ENCODE measurements around the gene ADPGK.
"Not testable (repeated sequence)": the region's sequence is repeated elsewhere in the genome, so short reads cannot be mapped to it uniquely, and the experiment has no call there.

Gene ADPGK

GRCh38 chr15:72818632-72819031 is 35.1 kb upstream of the ADPGK start:
- H3K9me3 ChIP-seq (ENCODE audit: insufficient read depth, low read length), result peaks cover 5% of the 10 kb centered on the region; the same call in 1 of the 2 replicates
- no peak overlapping the region for H3K9ac ChIP-seq (ENCODE audit: insufficient read length, low read depth)
- TF ChIP-seq SUZ12 (IDR thresholded peaks at IDR 0.05; ENCODE audit: extremely low read depth, insufficient read depth, insufficient read length), result no peak
- TF ChIP-seq YY1 (IDR thresholded peaks at IDR 0.05; ENCODE audit: insufficient read depth, insufficient read length), result no peak
- no peak for TF ChIP-seq ZNF274 (IDR thresholded peaks at IDR 0.05; ENCODE audit: low read depth, low read length)
- DNase-seq (ENCODE audit: low read depth, low spot score), result no peak
- no peaks in the 10 kb centered on the region for H3K36me3 ChIP-seq (ENCODE audit: insufficient read depth, insufficient read length, low read length)
- no peak overlapping the region for H3K4me3 ChIP-seq (ENCODE audit: insufficient read length, low read depth)
- peaks cover 6% of the 10 kb centered on the region for H3K4me1 ChIP-seq (ENCODE audit: insufficient read depth, insufficient read length)
- no peaks in the 10 kb centered on the region for H3K27me3 ChIP-seq (ENCODE audit: insufficient read depth, insufficient read length)

DNA sequence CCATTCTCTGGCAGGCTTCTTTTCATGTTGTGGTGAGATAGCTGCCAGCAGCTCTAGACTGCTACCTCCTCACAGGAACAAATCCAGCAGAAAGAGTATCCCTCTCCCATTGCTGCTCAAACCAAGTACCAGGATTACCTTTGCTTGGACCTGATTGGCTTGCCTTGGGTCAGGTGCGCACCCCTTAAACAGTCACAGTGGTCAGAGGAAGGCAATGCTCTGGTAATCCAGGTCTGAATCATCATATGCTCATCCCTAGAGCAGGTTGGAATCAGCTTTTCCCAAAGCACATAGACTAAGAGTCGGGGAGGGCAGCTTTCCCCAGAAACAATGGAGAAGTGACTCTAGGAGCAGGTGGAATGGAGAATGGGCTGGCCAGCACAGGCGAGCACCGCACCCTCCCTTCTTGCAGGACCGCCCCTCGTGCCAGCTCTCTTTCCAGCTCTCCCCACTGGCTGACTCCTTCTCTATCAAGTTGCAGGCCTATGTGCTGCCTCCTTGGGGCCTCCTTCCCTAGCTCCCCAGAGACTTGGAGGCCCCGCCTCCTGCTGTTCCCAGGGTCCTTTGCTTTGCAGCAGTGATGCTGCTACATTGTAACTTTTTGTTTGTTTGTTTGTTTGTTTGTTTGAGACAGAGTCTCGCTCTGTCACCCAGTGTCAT is 29.9 kb upstream of the ADPGK start:
- Histone ChIP-seq H3K4me1 (ENCODE audit: insufficient read depth, insufficient read length) (peaks cover 3% of the 10 kb centered on the region), H3K36me3 (ENCODE audit: insufficient read depth, insufficient read length, low read length) (no peaks in the 10 kb centered on the region), H3K4me3 (ENCODE audit: insufficient read length, low read depth) (no peak overlapping the region), H3K9ac (ENCODE audit: insufficient read length, low read depth) (no peak overlapping the region), H3K9me3 (ENCODE audit: insufficient read depth, low read length) (peaks cover 14% of the 10 kb centered on the region; the same call in 1 of the 2 replicates), H3K27me3 (ENCODE audit: insufficient read depth, insufficient read length) (no peaks in the 10 kb centered on the region)
- no peak for DNase-seq (ENCODE audit: low read depth, low spot score)
- TF ChIP-seq YY1 (IDR thresholded peaks at IDR 0.05; ENCODE audit: insufficient read depth, insufficient read length), result no peak
- no peak for TF ChIP-seq SUZ12 (IDR thresholded peaks at IDR 0.05; ENCODE audit: extremely low read depth, insufficient read depth, insufficient read length)
- no peak for TF ChIP-seq ZNF274 (IDR thresholded peaks at IDR 0.05; ENCODE audit: low read depth, low read length)

- H3K4me3 ChIP-seq (ENCODE audit: insufficient read length, low read depth), result no peak overlapping the region
- no peak for DNase-seq (ENCODE audit: low read depth, low spot score)
- H3K27me3 ChIP-seq (ENCODE audit: insufficient read depth, insufficient read length), result no peaks in the 10 kb centered on the region
- no peaks in the 10 kb centered on the region for H3K4me1 ChIP-seq (ENCODE audit: insufficient read depth, insufficient read length)
- no peak for TF ChIP-seq ZNF274 (IDR thresholded peaks at IDR 0.05; ENCODE audit: low read depth, low read length)
- TF ChIP-seq SUZ12 (IDR thresholded peaks at IDR 0.05; ENCODE audit: extremely low read depth, insufficient read depth, insufficient read length), result no peak
- no peak for TF ChIP-seq YY1 (IDR thresholded peaks at IDR 0.05; ENCODE audit: insufficient read depth, insufficient read length)
- H3K9me3 ChIP-seq (ENCODE audit: insufficient read depth, low read length), result peaks cover 22% of the 10 kb centered on the region; the same call in 1 of the 2 replicates
- no peak overlapping the region for H3K9ac ChIP-seq (ENCODE audit: insufficient read length, low read depth)
- no peaks in the 10 kb centered on the region for H3K36me3 ChIP-seq (ENCODE audit: insufficient read depth, insufficient read length, low read length)
Measured at GRCh38 chr15:72809329-72809728, 25.8 kb upstream of the ADPGK start.

DNA sequence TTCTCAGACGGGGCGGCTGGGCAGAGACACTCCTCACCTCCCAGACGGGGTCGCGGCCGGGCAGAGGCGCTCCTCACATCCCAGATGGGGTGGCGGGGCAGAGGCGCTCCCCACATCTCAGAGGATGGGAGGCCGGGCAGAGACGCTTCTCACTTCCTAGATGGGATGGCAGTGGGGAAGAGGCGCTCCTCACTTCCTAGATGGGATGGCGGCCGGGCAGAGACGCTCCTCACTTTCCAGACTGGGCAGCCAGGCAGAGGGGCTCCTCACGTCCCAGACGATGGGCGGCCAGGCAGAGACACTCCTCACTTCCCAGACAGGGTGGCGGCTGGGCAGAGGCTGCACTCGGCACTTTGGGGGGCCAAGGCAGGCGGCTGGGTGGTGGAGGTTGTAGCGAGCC is 23.8 kb upstream of the ADPGK start:
- not testable (repeated sequence) for H3K4me3 ChIP-seq (ENCODE audit: insufficient read length, low read depth); H3K9ac ChIP-seq (ENCODE audit: insufficient read length, low read depth); DNase-seq (ENCODE audit: low read depth, low spot score); H3K36me3 ChIP-seq (ENCODE audit: insufficient read depth, insufficient read length, low read length); H3K4me1 ChIP-seq (ENCODE audit: insufficient read depth, insufficient read length); H3K27me3 ChIP-seq (ENCODE audit: insufficient read depth, insufficient read length)
- H3K9me3 ChIP-seq (ENCODE audit: insufficient read depth, low read length), result peaks cover 22% of the 10 kb centered on the region; the same call in 1 of the 2 replicates

DNA sequence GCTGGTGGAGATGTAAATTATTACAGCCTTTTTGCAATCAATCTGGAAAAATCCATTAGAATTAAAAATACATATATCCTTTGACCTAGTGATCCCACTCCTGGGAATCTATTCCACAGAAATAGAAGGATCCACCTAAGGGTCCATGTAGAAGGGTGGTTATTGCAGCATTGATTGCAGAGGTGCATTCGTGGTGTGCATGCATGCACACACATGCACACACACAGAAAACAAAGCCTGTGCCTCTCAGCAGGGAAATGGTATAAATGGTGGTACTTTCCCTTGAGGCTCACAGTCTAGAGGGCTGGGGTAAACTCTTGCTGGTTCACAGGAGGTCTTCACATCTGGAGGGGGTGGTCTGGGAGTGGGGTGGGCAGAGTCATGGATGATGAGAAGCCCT is 19.4 kb upstream of the ADPGK start:
- Histone ChIP-seq H3K36me3 (ENCODE audit: insufficient read depth, insufficient read length, low read length) (no peaks in the 10 kb centered on the region), H3K4me1 (ENCODE audit: insufficient read depth, insufficient read length) (peaks cover 4% of the 10 kb centered on the region), H3K9ac (ENCODE audit: insufficient read length, low read depth) (no peak overlapping the region), H3K27me3 (ENCODE audit: insufficient read depth, insufficient read length) (no peaks in the 10 kb centered on the region), H3K4me3 (ENCODE audit: insufficient read length, low read depth) (no peak overlapping the region), H3K9me3 (ENCODE audit: insufficient read depth, low read length) (peaks cover 5% of the 10 kb centered on the region; the same call in 1 of the 2 replicates)
- TF ChIP-seq ZNF274 (IDR thresholded peaks at IDR 0.05; ENCODE audit: low read depth, low read length), result no peak
- TF ChIP-seq SUZ12 (IDR thresholded peaks at IDR 0.05; ENCODE audit: extremely low read depth, insufficient read depth, insufficient read length), result no peak
- no peak for TF ChIP-seq YY1 (IDR thresholded peaks at IDR 0.05; ENCODE audit: insufficient read depth, insufficient read length)
- no peak for DNase-seq (ENCODE audit: low read depth, low spot score)

DNA sequence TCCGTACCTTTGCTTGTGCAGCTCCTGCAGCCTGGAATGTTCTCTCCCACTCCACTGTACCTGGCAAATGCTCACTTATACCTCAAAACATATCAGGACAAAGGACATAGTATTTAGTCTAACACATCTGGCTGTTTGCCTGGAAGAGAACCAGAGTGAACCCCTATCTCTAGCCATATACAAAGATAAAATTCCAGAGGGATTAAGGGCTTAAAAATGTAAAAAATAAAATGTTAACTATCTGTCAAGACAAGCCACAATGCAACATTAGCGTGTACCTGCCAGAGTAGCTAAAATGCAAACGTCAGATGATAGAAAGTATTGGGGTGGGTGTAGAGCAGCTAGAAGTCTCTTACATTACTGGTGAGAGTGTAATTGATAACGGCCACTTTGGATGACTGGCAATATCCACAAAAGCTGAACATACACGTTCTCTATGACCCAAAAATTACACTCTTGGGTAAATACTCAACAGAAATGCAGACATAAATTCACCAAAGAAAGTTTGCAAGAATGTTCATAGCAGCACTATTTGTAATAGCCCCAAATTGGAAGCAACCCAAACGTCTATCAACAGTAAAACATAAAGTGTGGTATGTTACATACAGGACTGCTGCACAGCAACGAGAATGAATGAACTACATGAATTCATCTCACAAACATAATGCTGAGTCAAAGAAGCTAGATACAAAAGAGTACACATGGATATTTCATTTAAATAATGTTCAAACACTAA is 18.2 kb upstream of the ADPGK start:
- Histone ChIP-seq H3K9me3 (ENCODE audit: insufficient read depth, low read length) (peaks cover 5% of the 10 kb centered on the region; the same call in 1 of the 2 replicates), H3K27me3 (ENCODE audit: insufficient read depth, insufficient read length) (no peaks in the 10 kb centered on the region), H3K9ac (ENCODE audit: insufficient read length, low read depth) (no peak overlapping the region), H3K4me3 (ENCODE audit: insufficient read length, low read depth) (no peak overlapping the region), H3K4me1 (ENCODE audit: insufficient read depth, insufficient read length) (peaks cover 4% of the 10 kb centered on the region), H3K36me3 (ENCODE audit: insufficient read depth, insufficient read length, low read length) (no peaks in the 10 kb centered on the region)
- no peak for DNase-seq (ENCODE audit: low read depth, low spot score)
- TF ChIP-seq SUZ12 (IDR thresholded peaks at IDR 0.05; ENCODE audit: extremely low read depth, insufficient read depth, insufficient read length) (no peak), YY1 (IDR thresholded peaks at IDR 0.05; ENCODE audit: insufficient read depth, insufficient read length) (no peak), ZNF274 (IDR thresholded peaks at IDR 0.05; ENCODE audit: low read depth, low read length) (no peak)

GRCh38 chr15:72800833-72801481 is 17.4 kb upstream of the ADPGK start:
- H3K4me3 ChIP-seq (ENCODE audit: insufficient read length, low read depth), result no peak overlapping the region
- DNase-seq (ENCODE audit: low read depth, low spot score), result no peak
- H3K27me3 ChIP-seq (ENCODE audit: insufficient read depth, insufficient read length), result peaks cover 5% of the 10 kb centered on the region
- H3K9me3 ChIP-seq (ENCODE audit: insufficient read depth, low read length), result peaks cover 4% of the 10 kb centered on the region; the same call in 1 of the 2 replicates
- H3K4me1 ChIP-seq (ENCODE audit: insufficient read depth, insufficient read length), result peaks cover 4% of the 10 kb centered on the region
- no peaks in the 10 kb centered on the region for H3K36me3 ChIP-seq (ENCODE audit: insufficient read depth, insufficient read length, low read length)
- H3K9ac ChIP-seq (ENCODE audit: insufficient read length, low read depth), result no peak overlapping the region
- TF ChIP-seq ZNF274 (IDR thresholded peaks at IDR 0.05; ENCODE audit: low read depth, low read length), result no peak
- no peak for TF ChIP-seq SUZ12 (IDR thresholded peaks at IDR 0.05; ENCODE audit: extremely low read depth, insufficient read depth, insufficient read length)
- no peak for TF ChIP-seq YY1 (IDR thresholded peaks at IDR 0.05; ENCODE audit: insufficient read depth, insufficient read length)
